PC-9 (cell line): ENCODE measurements around the gene IL4R. TPM values are rescaled to one million over a fixed set of nuclear protein-coding genes. Genes with fewer than 3 reads are reported as not detected.

Experiments
- BruUV-seq: library from RNA; stranded (reverse); fragments of 400-500 nt; replicated peaks from 2 replicates; lab custom pipeline; 2021; lab: Mats Ljungman, UMichigan
- CTCF ChIA-PET: fragments of 300-600 bp; sonication (Branson Sonifier 250); formaldehyde crosslinking; loops from one replicate; lab custom pipeline; 2022; ENCODE audit warnings: antibody characterized with exemption; lab: Charles Lee
- POLR2A ChIA-PET: fragments of 300-600 bp; sonication (Branson Sonifier 250); formaldehyde crosslinking; loops from one replicate; lab custom pipeline; 2022; ENCODE audit warnings: antibody characterized with exemption; ENCODE audit not compliant: unreplicated experiment; lab: Charles Lee
- DNase-seq, 2 experiments: peaks; one replicate each; pipeline versions ENCODE4 v3.0.0 to v3.0.0-alpha.2; 2015 to 2022; ENCODE audit warnings: mixed read lengths in 1 of 2
- H2AFZ ChIP-seq: fragments of 200-600 bp; sonication (generic); 2 replicates; pipeline ENCODE4 v1.8.1; 2017; ENCODE audit warnings: antibody characterized with exemption
- H3F3A ChIP-seq: fragments of 200-600 bp; sonication (generic); 2 replicates; pipeline ENCODE4 v1.8.1; 2017; ENCODE audit warnings: antibody characterized with exemption, mild to moderate bottlenecking, low read depth; ENCODE audit not compliant: insufficient read depth
- H3K27ac ChIP-seq: fragments of 200-600 bp; sonication (generic); 2 replicates; pipeline ENCODE4 v1.6.1; 2016; ENCODE audit warnings: mixed run types
- H3K27me3 ChIP-seq: fragments of 200-600 bp; sonication (generic); 2 replicates; pipeline ENCODE4 v1.6.1; 2016; ENCODE audit warnings: low read depth, mixed run types; ENCODE audit not compliant: insufficient read depth
- H3K36me3 ChIP-seq: fragments of 200-600 bp; sonication (generic); 2 replicates; pipeline ENCODE4 v1.6.1; 2016; ENCODE audit warnings: low read depth, mixed run types
- H3K4me1 ChIP-seq: fragments of 200-600 bp; sonication (generic); replicated peaks from 2 replicates; pipeline ENCODE4 v1.6.1; 2016; ENCODE audit warnings: mixed run types; ENCODE audit not compliant: insufficient read depth
- H3K4me2 ChIP-seq: fragments of 200-600 bp; sonication (generic); 2 replicates; pipeline ENCODE4 v1.6.1; 2017; ENCODE audit warnings: mixed run types
- H3K4me3 ChIP-seq: fragments of 200-600 bp; sonication (generic); 2 replicates; pipeline ENCODE4 v1.6.1; 2016; ENCODE audit warnings: mixed run types
- H3K79me2 ChIP-seq: fragments of 200-600 bp; sonication (generic); 2 replicates; pipeline ENCODE4 v1.6.1; 2017; ENCODE audit warnings: low read depth, mixed run types
- H3K9me2 ChIP-seq: fragments of 200-600 bp; sonication (generic); 2 replicates; pipeline ENCODE4 v1.8.1; 2017; ENCODE audit warnings: mild to moderate bottlenecking; ENCODE audit not compliant: insufficient read depth
- H3K9me3 ChIP-seq: fragments of 200-600 bp; sonication (generic); 2 replicates; pipeline ENCODE4 v1.8.1; 2016; ENCODE audit warnings: low read depth; ENCODE audit not compliant: insufficient read depth
- H4K20me1 ChIP-seq: fragments of 200-600 bp; sonication (generic); 2 replicates; pipeline ENCODE4 v1.8.1; 2017; ENCODE audit not compliant: insufficient read depth
- EZH2 ChIP-seq: fragments of 200-600 bp; sonication (generic); IDR thresholded peaks from 2 replicates; pipeline ENCODE4 v1.8.0; 2017; ENCODE audit warnings: antibody characterized with exemption, low read depth
- intact Hi-C: fragments of 100-400 bp; cut with micrococcal nuclease; formaldehyde crosslinking; loops from one replicate; pipeline ENCODE4 v1.10.0; 2022; ENCODE audit not compliant: unreplicated experiment
- total RNA-seq: library from RNA; stranded (reverse); gene quantifications from 2 replicates; pipeline ENCODE4 v1.2.3, GENCODE V29; 2021
- TF ChIP-seq, protein P1 (sequence below): fragments of 200-600 bp; sonication (generic); conservative IDR thresholded peaks from 2 replicates; pipeline ENCODE4 v1.6.1; 2017; ENCODE audit warnings: mixed run types, antibody characterized with exemption, mild to moderate bottlenecking, moderate library complexity

Gene IL4R
- total RNA-seq, 1 experiment from 2014 or later, result 76.5 TPM

DNA sequence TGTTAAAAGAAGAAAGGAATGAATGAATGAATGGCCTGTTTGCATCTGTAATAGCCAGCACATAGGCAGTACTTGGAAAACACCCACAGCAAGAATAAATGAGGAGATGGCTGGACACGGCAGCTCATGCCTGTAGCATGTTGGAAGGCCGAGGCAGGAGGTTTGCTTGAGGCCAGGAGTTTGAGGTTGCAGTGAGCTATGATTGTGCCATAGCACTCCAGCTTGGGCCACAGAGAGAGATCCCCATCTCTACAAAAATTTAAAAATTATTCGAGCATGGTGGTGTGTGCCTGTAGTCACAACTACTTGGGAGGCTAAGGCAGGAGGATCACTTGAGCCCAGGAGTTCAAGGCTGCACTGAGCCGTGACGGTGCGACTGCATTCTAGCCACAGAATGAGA lies 12.5 kb downstream of the IL4R start:
- peak overlapping the region; percentile 98 for H3K27ac ChIP-seq

DNA sequence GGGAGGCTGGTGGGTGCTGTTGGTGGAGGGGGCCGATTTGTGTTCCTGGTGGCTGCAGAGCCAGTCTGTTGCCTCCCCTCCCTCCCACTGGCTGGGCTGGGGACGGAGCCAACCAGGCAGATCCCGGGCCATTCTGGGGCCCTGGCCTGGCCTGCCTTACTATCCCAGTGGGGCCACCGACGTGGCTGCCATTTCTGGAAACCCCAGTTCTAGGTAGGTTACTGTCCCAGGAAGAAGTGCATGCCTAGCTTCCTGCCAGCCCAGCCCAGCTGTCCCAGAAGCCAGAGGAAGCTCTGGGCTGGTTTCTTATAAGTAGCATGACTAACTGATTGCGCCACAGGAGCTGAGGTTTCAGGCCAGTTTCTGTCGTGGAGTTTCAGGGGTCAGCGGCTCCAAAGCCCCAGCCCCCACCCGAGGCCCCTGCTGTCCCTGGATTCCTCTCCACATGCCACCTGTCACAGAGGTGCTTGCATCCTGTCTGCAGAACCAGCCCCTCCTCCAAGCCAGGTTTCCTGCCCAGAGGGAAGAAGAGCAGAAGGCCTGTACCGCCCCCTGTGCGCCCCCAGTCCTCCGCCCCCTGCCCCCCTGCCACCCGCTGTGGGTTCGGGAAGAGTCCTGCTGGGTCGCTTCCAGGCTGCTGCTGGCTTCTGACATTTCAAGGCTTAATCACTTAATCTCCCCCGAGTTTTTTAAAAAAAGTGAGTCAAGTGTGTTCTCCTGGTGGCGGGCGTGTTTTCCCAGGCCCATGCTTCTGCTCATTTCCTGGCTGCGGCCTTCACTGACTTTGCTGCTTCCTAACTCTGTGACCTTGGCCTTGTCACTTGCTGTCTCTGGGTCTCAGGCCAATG lies 13.2 kb downstream of the IL4R start:
- ChIA-PET CTCF (interaction anchor here (0.8 to 1.0 kb wide), 2 partner anchors 11 to 92 kb away, joined by 3 to 4 read pairs; no protein-coding TSS in a partner anchor), POLR2A (interaction anchor here (0.6 kb wide), 1 partner anchor 86 kb away, joined by 8 read pairs; no protein-coding TSS in a partner anchor)
- Histone ChIP-seq H3K27me3 (no peaks in the 10 kb centered on the region), H3K4me3 (peak overlapping the region; percentile 11; the same call in 1 of the 2 replicates), H3K79me2 (peaks cover 87% of the 10 kb centered on the region), H2AFZ (no peak overlapping the region), H4K20me1 (no peaks in the 10 kb centered on the region), H3K4me1 (peaks cover 60% of the 10 kb centered on the region), H3K9me2 (no peaks in the 10 kb centered on the region), H3K27ac (peak overlapping the region; percentile 98), H3K36me3 (peaks cover under 1% of the 10 kb centered on the region; the same call in 1 of the 2 replicates), H3K4me2 (peak overlapping the region; percentile 69), H3K9me3 (no peaks in the 10 kb centered on the region), H3F3A (peaks cover 49% of the 10 kb centered on the region)
- no peak for TF ChIP-seq EZH2
- TF ChIP-seq, protein P1, sequence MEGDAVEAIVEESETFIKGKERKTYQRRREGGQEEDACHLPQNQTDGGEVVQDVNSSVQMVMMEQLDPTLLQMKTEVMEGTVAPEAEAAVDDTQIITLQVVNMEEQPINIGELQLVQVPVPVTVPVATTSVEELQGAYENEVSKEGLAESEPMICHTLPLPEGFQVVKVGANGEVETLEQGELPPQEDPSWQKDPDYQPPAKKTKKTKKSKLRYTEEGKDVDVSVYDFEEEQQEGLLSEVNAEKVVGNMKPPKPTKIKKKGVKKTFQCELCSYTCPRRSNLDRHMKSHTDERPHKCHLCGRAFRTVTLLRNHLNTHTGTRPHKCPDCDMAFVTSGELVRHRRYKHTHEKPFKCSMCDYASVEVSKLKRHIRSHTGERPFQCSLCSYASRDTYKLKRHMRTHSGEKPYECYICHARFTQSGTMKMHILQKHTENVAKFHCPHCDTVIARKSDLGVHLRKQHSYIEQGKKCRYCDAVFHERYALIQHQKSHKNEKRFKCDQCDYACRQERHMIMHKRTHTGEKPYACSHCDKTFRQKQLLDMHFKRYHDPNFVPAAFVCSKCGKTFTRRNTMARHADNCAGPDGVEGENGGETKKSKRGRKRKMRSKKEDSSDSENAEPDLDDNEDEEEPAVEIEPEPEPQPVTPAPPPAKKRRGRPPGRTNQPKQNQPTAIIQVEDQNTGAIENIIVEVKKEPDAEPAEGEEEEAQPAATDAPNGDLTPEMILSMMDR, result 0 out of 2 replicates have a peak, but pooled peaks have one; percentile 34
- BruUV-seq, result no TSS peak
- peak; percentile 97 to 99 for DNase-seq
- intact Hi-C loops, result loop anchor here (1.0 kb wide), 3 partner anchors 12 to 92 kb away; no protein-coding TSS in a partner anchor

More for the DNA sequence above, 12.5 kb downstream of the IL4R start:
- no peak for TF ChIP-seq EZH2
- TF ChIP-seq, protein P1, result no peak
- Histone ChIP-seq H3K9me3 (no peaks in the 10 kb centered on the region), H4K20me1 (no peaks in the 10 kb centered on the region), H2AFZ (no peak overlapping the region), H3K27me3 (no peaks in the 10 kb centered on the region), H3K4me1 (peaks cover 68% of the 10 kb centered on the region), H3K79me2 (peaks cover 89% of the 10 kb centered on the region), H3K9me2 (no peaks in the 10 kb centered on the region), H3F3A (peaks cover 54% of the 10 kb centered on the region), H3K4me3 (no peak overlapping the region), H3K36me3 (no peaks in the 10 kb centered on the region), H3K4me2 (peak overlapping the region; percentile 69)
- CTCF ChIA-PET, result interaction anchor here (0.8 to 1.0 kb wide), 2 partner anchors 10 to 91 kb away, joined by 3 to 4 read pairs; no protein-coding TSS in a partner anchor
- intact Hi-C loops, result no loop called here
- TSS peak; percentile 80 for BruUV-seq
- DNase-seq, result no peak
- POLR2A ChIA-PET, result interaction anchor here (0.6 to 0.8 kb wide), 2 partner anchors 24 to 85 kb away, joined by 3 to 8 read pairs; no protein-coding TSS in a partner anchor

DNA sequence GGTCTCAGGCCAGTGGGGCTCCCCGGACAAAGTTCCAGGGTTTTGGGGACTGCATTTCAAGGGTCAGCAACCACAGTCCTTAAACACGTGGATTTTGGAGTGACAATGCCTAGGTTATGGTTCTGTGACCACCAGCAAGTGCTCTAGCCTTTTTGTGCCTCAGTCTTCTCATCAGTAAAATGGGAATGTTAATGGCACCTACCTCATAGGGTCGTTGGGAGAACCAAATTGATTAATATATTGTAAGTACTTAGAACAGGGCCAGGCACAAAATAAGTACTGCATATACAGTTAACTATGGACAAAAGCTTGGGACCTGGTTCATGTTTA lies 13.8 kb downstream of the IL4R start:
- Histone ChIP-seq H3K9me3 (no peaks in the 10 kb centered on the region), H3K9me2 (no peaks in the 10 kb centered on the region), H2AFZ (no peak overlapping the region), H3K36me3 (peaks cover 7% of the 10 kb centered on the region; the same call in 1 of the 2 replicates), H4K20me1 (no peaks in the 10 kb centered on the region), H3K4me2 (peak overlapping the region; percentile 69), H3K27ac (peak overlapping the region; percentile 98), H3F3A (peaks cover 46% of the 10 kb centered on the region), H3K4me3 (peak overlapping the region; percentile 11; the same call in 1 of the 2 replicates), H3K79me2 (peaks cover 87% of the 10 kb centered on the region), H3K27me3 (no peaks in the 10 kb centered on the region), H3K4me1 (peaks cover 55% of the 10 kb centered on the region)
- ChIA-PET POLR2A (no interaction called here), CTCF (interaction anchor here (1.0 kb wide), 1 partner anchor 92 kb away, joined by 6 read pairs; no protein-coding TSS in a partner anchor)
- no peak for TF ChIP-seq EZH2
- TF ChIP-seq, protein P1, result no peak
- no peak for DNase-seq
- intact Hi-C loops, result loop anchor here (1.0 kb wide), 3 partner anchors 12 to 92 kb away; no protein-coding TSS in a partner anchor
- no TSS peak for BruUV-seq
